Prostate gland (tissue), 2 donors: ENCODE data around the gene NCAPG2. TPM values are rescaled to one million over a fixed set of nuclear protein-coding genes. Genes with fewer than 3 reads are reported as not detected.

Source experiments
- DNase-seq: peaks from one replicate; pipeline ENCODE4 v3.0.0-alpha.2; 2019; ENCODE audit warnings: low spot score
- H3K27ac ChIP-seq, 2 donors: fragments of 200-600 bp; sonication (generic); 2 replicates each; pipeline ENCODE4 v1.5.1; 2017 to 2019
- H3K27me3 ChIP-seq: fragments of 200-600 bp; sonication (generic); replicated peaks from 2 replicates; pipeline ENCODE4 v1.5.1; 2019; ENCODE audit not compliant: insufficient read depth
- H3K36me3 ChIP-seq, 2 donors: fragments of 200-600 bp; sonication (generic); 1 replicate in 1 of 2; 2 replicates in 1 of 2; pipeline versions ENCODE4 v1.5.1 to v1.8.1; 2017 to 2019
- H3K4me1 ChIP-seq: fragments of 200-600 bp; sonication (generic); replicated peaks from 2 replicates; pipeline ENCODE4 v1.5.1; 2019
- H3K4me3 ChIP-seq, 2 donors: fragments of 200-600 bp; sonication (generic); 2 replicates each; pipeline ENCODE4 v1.5.1; 2017 to 2019
- H3K9me3 ChIP-seq: fragments of 200-600 bp; sonication (generic); 2 replicates; pipeline ENCODE4 v1.5.1; 2017
- CTCF ChIP-seq, 4 experiments: fragments of 200-600 bp in 2 of 4; fragments of 450-650 bp in 2 of 4; sonication (generic) in 2 of 4; IDR thresholded peaks; 1 replicate in 3 of 4; 2 replicates in 1 of 4; pipeline ENCODE4 v1.5.1; 2016 to 2019; ENCODE audit warnings: antibody characterized with exemption in 4 of 4, mild to moderate bottlenecking in 2 of 4, moderate library complexity in 2 of 4
- POLR2A ChIP-seq: fragments of 450-650 bp; IDR thresholded peaks from one replicate; pipeline ENCODE4 v1.6.1; 2016; ENCODE audit warnings: antibody characterized with exemption, mild to moderate bottlenecking
- POLR2AphosphoS5 ChIP-seq: sonication (generic); formaldehyde crosslinking; IDR thresholded peaks from one replicate; pipeline ENCODE4 v1.6.1; 2017; ENCODE audit warnings: antibody characterized with exemption
- WGBS: methylation state at CpG from one replicate; pipeline ENCODE4 v1.1.5; 2018; 5-methylcytosine and 5-hydroxymethylcytosine counted together
- intact Hi-C: fragments of 100-400 bp; cut with DNase I; formaldehyde crosslinking; loops from one replicate; pipeline ENCODE4 v1.14.2; 2022
- total RNA-seq, 2 donors: library from RNA; depleted of rRNA; stranded (reverse); fragments of >200 nt; gene quantifications; one replicate each; pipeline ENCODE4 v1.1.0, GENCODE V29; 2016

Gene NCAPG2
- total RNA-seq, 2 donors from 2014 or later = 7.9 to 11.9 TPM

- Histone ChIP-seq H3K9me3 (no peaks in the 10 kb centered on the region), H3K27me3 (no peaks in the 10 kb centered on the region), H3K27ac (no peak overlapping the region), H3K4me1 (no peaks in the 10 kb centered on the region), H3K4me3 (no peak overlapping the region), H3K36me3 (no peaks in the 10 kb centered on the region)
- intact Hi-C loops = no loop called here
- no peak for DNase-seq
- no peak for TF ChIP-seq POLR2AphosphoS5
- no peak for TF ChIP-seq POLR2A
- no peak for TF ChIP-seq CTCF (IDR thresholded peaks at IDR 0.05)
- 82% methylated on average over 8 of the region's 8 CpGs for WGBS
These were observed 120.2 kb downstream of the NCAPG2 start for GRCh38 chr7:158584407-158584806.

GRCh38 chr7:158583810-158584209, 120.8 kb downstream of the NCAPG2 start:
- TF ChIP-seq CTCF (IDR thresholded peaks at IDR 0.05) = no peak
- no peak for TF ChIP-seq POLR2A
- TF ChIP-seq POLR2AphosphoS5 = no peak
- Histone ChIP-seq H3K27ac (no peak overlapping the region), H3K27me3 (no peaks in the 10 kb centered on the region), H3K9me3 (no peaks in the 10 kb centered on the region), H3K36me3 (no peaks in the 10 kb centered on the region), H3K4me3 (no peak overlapping the region), H3K4me1 (no peaks in the 10 kb centered on the region)
- intact Hi-C loops = no loop called here
- 71% methylated on average over 6 of the region's 6 CpGs for WGBS
- DNase-seq = no peak

GRCh38 chr7:158583143-158583542, 121.5 kb downstream of the NCAPG2 start:
- H3K27ac ChIP-seq = no peak overlapping the region
- intact Hi-C loops = no loop called here
- no peak for TF ChIP-seq CTCF (IDR thresholded peaks at IDR 0.05)
- TF ChIP-seq POLR2AphosphoS5 = no peak
- no peak for TF ChIP-seq POLR2A
- no peaks in the 10 kb centered on the region for H3K4me1 ChIP-seq
- H3K36me3 ChIP-seq = no peaks in the 10 kb centered on the region
- H3K9me3 ChIP-seq = no peaks in the 10 kb centered on the region
- no peak for DNase-seq
- WGBS = 82% methylated on average over 5 of the region's 5 CpGs
- H3K4me3 ChIP-seq = no peak overlapping the region
- H3K27me3 ChIP-seq = no peaks in the 10 kb centered on the region

- intact Hi-C loops = no loop called here
- Histone ChIP-seq H3K27me3 (no peaks in the 10 kb centered on the region), H3K4me3 (no peak overlapping the region), H3K4me1 (no peaks in the 10 kb centered on the region), H3K36me3 (no peaks in the 10 kb centered on the region), H3K9me3 (no peaks in the 10 kb centered on the region), H3K27ac (peak overlapping the region in 1 of 2 donors; percentile 19)
- 76% methylated on average over 6 of the region's 6 CpGs for WGBS
- TF ChIP-seq POLR2AphosphoS5 = no peak
- no peak for TF ChIP-seq POLR2A
- TF ChIP-seq CTCF (IDR thresholded peaks at IDR 0.05) = no peak
- DNase-seq = no peak
These were observed 122.5 kb downstream of the NCAPG2 start for GRCh38 chr7:158582089-158582456.

GRCh38 chr7:158581440-158582088, 123.0 kb downstream of the NCAPG2 start:
- whole genome bisulfite sequencing = 50% methylated on average over 7 of the region's 7 CpGs
- Histone ChIP-seq H3K4me1 (no peaks in the 10 kb centered on the region), H3K27me3 (no peaks in the 10 kb centered on the region), H3K27ac (peak overlapping the region in 1 of 2 donors; percentile 19), H3K36me3 (no peaks in the 10 kb centered on the region), H3K9me3 (no peaks in the 10 kb centered on the region), H3K4me3 (no peak overlapping the region)
- DNase-seq = no peak
- no peak for TF ChIP-seq CTCF (IDR thresholded peaks at IDR 0.05)
- peak; percentile 25 for TF ChIP-seq POLR2AphosphoS5
- intact Hi-C loops = no loop called here
